IPS-20b (cell line): ENCODE measurements around the gene TBCD.

Experiments
- H3K27ac ChIP-seq: one replicate; pipeline ENCODE4 v1.5.1; 2013; ENCODE audit warnings: low read length
- H3K27me3 ChIP-seq: 2 replicates; pipeline ENCODE4 v1.6.1; 2013; ENCODE audit warnings: mild to moderate bottlenecking, low read length, inconsistent platforms; ENCODE audit not compliant: insufficient read depth
- H3K36me3 ChIP-seq: 2 replicates; pipeline ENCODE4 v1.6.1; 2013; ENCODE audit warnings: low read depth, mild to moderate bottlenecking, inconsistent platforms, low read length, moderate library complexity; ENCODE audit not compliant: insufficient read depth
- H3K4me1 ChIP-seq: 2 replicates; pipeline ENCODE4 v1.6.1; 2013; ENCODE audit warnings: mild to moderate bottlenecking, control low read depth, inconsistent platforms, low read length, moderate library complexity; ENCODE audit not compliant: insufficient read depth
- H3K4me3 ChIP-seq: 2 replicates; pipeline ENCODE4 v1.5.1; 2013; ENCODE audit warnings: mild to moderate bottlenecking, low read length, inconsistent platforms
- H3K9ac ChIP-seq: 2 replicates; pipeline ENCODE4 v1.6.1; 2013; ENCODE audit warnings: low read depth, mild to moderate bottlenecking, inconsistent platforms, low read length, moderate library complexity
- H3K9me3 ChIP-seq: 2 replicates; pipeline ENCODE4 v1.6.1; 2013; ENCODE audit warnings: mild to moderate bottlenecking, low read depth, low read length, inconsistent platforms; ENCODE audit not compliant: insufficient read depth

Gene TBCD

DNA sequence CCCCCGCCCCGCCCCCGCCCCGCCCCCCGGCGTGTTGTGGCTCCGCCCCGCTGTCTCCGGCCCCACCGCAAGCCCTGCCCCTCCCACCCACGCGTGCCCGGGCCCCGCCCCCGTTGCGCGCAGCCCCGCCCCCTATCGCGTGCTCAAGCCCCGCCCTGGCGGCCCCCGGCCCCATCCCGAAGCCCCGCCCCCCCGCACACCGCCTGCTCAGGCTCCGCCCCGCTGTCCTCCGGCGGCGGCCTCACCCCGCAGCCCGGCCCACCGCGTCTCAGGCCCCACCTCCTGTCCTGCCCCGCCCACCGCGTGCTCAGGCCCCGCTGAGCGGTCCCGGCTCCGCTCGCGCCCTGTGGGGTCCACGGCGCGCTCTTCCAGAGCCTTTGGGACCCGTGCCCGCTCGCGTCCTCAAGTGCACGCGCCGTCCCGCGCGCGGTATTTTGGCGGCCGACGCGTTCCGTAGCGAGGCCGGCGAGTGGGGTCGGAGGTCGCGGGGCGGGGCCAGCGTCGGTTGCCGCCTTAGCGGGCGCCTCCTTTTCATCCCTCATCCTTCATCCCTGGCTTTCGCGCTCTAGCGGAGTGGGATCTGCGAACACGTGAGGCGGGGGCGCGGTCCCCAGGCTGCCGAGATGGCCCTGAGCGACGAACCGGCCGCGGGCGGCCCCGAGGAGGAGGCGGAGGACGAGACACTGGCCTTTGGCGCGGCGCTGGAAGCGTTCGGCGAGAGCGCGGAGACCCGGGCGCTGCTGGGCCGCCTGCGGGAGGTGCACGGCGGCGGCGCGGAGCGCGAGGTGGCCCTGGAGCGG, at the start of gene TBCD:
TSS of gene TBCD (plus strand) at position 495 of the 800 bp plus-strand sequence. CDS start at position 624, 129 bp downstream.
- peak within 1 kb of the TSS; percentile 75; the same call in 1 of the 2 replicates for H3K9ac ChIP-seq
- peak within 1 kb of the TSS; percentile 89 for H3K4me3 ChIP-seq
- no peak within 1 kb of the TSS for H3K27ac ChIP-seq
- peaks cover 7% of the 10 kb centered on the region for H3K27me3 ChIP-seq
- H3K36me3 ChIP-seq, result peaks cover 8% of the 10 kb centered on the region; the same call in 1 of the 2 replicates
- H3K9me3 ChIP-seq, result no peaks in the 10 kb centered on the region
- H3K4me1 ChIP-seq, result peaks cover 11% of the 10 kb centered on the region

DNA sequence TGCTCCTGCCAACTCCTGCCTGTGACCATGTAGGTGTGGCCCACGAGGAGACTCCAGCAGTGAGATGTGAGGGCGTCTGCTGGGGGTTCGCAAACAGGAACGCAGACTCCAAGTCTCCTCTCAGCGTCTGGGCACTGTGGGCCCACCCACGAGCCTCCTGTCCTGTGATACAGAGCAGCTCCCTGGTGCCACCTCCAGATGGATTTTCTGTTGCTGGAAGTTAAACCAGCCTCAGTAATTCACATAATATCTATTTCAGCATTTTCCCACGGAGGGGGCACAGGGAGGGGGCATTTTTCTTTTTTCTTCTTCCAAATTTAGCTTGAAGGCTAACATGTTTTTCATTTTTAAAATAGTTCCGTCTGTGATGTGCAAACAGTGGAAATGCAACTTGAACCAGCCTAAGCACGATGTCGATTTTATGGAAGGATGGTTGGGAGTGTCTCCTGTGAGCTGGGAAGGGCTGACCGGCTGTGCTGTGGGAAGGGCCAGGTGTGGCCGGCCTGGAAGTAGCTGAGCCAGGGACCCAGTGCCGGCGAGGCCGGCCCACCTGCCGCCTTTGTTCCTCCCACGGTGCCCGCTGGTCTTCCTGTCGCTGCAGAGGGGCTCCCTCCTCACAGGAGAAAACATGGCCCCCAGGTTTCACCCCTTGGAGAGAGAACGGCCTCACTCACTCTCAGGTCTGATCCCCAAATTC, 49.5 kb upstream of the TBCD start:
- Histone ChIP-seq H3K4me3 (no peak overlapping the region), H3K36me3 (no peaks in the 10 kb centered on the region), H3K27ac (no peak overlapping the region), H3K9me3 (no peaks in the 10 kb centered on the region), H3K9ac (no peak overlapping the region), H3K27me3 (peaks cover 26% of the 10 kb centered on the region), H3K4me1 (no peaks in the 10 kb centered on the region; the same call in 1 of the 2 replicates)

DNA sequence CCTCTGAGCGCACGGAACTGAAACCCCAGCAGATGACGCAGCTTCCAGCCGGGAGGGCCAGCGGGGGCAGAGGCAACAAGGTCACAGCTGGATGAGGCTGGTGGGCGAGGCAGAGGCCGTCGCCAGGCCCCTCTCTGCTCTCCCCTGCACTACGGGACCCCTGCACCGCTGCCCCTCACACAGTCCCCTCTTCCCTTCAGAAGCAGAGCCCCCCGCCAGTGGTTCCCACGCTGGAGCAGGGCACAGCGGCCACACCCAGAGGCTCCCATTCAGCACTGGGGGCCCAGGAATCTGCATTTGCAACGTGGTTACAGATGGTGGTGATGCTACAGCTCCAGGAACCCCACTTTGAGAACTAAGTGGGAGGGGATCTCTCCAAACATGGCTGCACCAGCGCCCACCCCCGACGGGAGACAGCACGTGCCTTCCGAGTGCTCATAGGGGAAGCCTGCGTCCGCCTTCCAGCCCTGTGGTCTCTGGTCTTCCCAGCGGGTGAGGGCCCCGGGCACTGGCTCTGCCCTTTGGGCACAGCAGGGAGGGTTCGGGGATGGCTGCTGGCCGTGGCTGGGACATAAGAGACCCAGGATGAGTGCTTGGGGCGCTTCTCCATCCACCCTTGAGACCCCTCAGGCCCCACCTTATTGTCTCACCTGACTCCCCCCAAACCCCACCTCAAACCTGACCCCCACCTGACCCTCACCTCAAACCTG, 48.7 kb upstream of the TBCD start:
- H3K9ac ChIP-seq, result no peak overlapping the region

DNA sequence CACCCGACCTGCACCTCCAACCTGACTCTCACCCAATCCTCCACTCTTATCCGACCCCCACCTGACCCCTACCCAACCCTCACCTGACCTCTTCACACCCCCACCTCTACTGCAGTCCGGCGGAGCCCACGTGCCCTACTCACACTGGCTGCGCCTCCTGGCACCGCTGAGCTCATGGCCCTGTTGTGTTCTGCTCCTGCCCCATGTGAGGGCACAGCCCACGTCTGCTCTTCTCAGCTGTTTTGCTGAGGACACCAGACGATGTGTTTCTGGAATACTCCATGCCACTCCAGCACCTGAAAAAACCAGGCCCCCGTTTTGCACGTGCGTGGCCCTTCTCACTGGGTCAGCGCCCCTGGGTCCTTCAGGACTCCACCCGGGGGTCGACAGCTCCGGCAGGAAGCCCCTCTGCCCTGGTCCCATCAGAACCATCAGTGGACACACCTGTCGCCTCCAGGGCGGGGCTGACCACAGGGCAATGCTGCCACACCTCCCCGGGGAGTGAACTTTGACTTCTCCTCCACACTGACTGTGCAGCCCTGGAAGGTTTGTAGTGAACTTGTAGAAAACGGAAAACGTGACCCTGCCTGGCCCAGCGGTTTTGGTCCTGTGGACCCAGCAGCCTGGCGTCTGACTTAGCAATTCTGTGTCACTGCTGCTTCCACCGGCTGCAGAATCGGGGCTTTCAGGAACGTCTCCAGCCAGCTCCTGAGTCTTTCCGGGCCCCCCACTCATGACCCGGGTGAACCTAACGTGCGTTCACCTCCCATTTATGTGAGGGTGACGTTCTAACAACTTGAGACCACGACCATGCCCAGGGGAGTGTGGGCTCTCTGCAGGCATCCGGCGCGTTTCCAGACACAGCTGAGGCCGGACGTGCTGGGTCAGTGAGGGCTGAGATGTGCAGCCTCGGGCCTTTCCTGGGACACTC, 47.7 kb upstream of the TBCD start:
- H3K27me3 ChIP-seq, result peaks cover 16% of the 10 kb centered on the region
- H3K4me3 ChIP-seq, result no peak overlapping the region
- no peak overlapping the region for H3K9ac ChIP-seq
- H3K27ac ChIP-seq, result no peak overlapping the region
- no peaks in the 10 kb centered on the region for H3K9me3 ChIP-seq
- H3K36me3 ChIP-seq, result no peaks in the 10 kb centered on the region
- no peaks in the 10 kb centered on the region; the same call in 1 of the 2 replicates for H3K4me1 ChIP-seq

More for the DNA sequence above, 48.7 kb upstream of the TBCD start:
- H3K4me1 ChIP-seq, result no peaks in the 10 kb centered on the region; the same call in 1 of the 2 replicates
- H3K27ac ChIP-seq, result no peak overlapping the region
- peaks cover 18% of the 10 kb centered on the region for H3K27me3 ChIP-seq
- H3K36me3 ChIP-seq, result no peaks in the 10 kb centered on the region
- H3K9me3 ChIP-seq, result no peaks in the 10 kb centered on the region
- no peak overlapping the region for H3K4me3 ChIP-seq

DNA sequence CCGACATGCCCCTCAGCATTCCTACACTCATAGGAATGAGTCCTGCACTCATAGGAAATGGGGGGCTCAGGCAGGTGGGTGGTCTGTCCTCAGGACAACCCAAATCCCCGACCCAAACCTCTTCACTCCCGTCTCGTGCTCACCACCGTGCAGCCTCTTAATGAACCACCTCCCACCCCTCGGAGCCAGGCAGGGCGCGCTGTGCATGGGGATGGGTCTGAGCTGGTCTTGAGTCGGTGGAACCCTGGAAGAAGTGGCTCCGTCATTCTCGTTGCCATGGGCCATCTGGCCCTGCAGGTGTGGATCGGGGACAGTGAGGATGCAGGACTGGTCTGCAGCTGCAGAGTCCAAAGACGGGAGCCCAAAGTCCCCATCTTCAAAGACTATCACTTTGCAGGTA, 47.0 kb upstream of the TBCD start:
- no peak overlapping the region for H3K27ac ChIP-seq
- no peak overlapping the region for H3K9ac ChIP-seq
- H3K36me3 ChIP-seq, result no peaks in the 10 kb centered on the region
- no peaks in the 10 kb centered on the region for H3K9me3 ChIP-seq
- no peak overlapping the region for H3K4me3 ChIP-seq
- H3K27me3 ChIP-seq, result peaks cover 9% of the 10 kb centered on the region
- H3K4me1 ChIP-seq, result no peaks in the 10 kb centered on the region

DNA sequence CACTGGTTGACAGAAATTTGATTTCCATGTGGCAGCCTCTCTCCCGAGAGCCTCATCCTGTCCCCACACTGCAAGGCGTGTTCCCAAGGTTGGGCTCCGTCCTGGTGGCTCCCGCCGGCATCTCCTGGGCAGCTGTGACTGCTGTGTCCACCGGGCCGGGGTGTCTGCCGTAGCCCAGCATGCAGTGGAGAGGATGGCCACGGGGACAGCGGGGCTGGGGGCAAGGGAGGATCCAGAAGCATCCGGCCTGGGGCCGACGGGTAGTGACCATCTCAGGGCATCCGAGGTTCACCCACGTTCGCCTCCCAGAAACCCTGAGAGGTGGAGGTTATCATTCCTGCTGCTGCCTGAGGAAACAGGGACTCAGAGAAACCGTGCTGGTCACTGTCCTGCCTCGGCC, 46.1 kb upstream of the TBCD start:
- no peaks in the 10 kb centered on the region for H3K36me3 ChIP-seq
- H3K27me3 ChIP-seq, result 0 out of 2 replicates have a peak, but pooled peaks cover under 1% of the 10 kb centered on the region
- H3K4me3 ChIP-seq, result no peak overlapping the region
- no peaks in the 10 kb centered on the region for H3K4me1 ChIP-seq
- H3K27ac ChIP-seq, result no peak overlapping the region
- H3K9me3 ChIP-seq, result no peaks in the 10 kb centered on the region
- no peak overlapping the region for H3K9ac ChIP-seq

DNA sequence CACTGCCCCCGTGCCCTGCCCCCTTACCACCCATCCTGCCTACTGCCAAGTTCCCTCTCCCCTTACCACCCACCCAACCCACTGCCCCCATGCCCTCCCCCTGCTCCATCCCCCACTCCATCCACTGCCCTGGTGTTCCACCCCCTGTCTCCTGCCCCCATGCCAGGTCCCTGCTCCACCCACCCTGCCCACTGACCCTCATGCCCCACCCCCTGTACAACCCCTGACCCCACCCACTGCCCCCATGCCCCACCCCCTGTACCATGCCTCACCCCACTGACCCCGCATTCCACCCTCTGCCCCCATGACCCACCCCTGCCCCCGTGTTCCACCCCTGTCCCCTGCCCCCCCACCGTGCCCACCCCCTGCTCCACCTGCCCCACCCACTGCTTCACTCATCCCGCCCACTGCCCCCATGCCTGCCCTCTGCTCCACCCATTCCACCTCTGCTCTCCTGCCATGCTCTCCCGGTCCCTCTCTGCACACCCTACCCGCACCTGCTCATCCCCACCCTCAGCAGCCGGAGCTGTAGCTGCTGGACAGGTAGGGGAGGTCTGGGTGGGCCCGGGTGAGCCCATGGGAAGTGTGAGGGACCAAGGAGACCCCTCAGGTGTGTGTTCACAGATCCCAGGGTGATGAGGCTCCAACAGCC, 42.7 kb upstream of the TBCD start:
- Histone ChIP-seq H3K36me3 (no peaks in the 10 kb centered on the region), H3K27ac (no peak overlapping the region), H3K9ac (no peak overlapping the region), H3K4me1 (no peaks in the 10 kb centered on the region), H3K27me3 (no peaks in the 10 kb centered on the region), H3K9me3 (no peaks in the 10 kb centered on the region), H3K4me3 (no peak overlapping the region)

DNA sequence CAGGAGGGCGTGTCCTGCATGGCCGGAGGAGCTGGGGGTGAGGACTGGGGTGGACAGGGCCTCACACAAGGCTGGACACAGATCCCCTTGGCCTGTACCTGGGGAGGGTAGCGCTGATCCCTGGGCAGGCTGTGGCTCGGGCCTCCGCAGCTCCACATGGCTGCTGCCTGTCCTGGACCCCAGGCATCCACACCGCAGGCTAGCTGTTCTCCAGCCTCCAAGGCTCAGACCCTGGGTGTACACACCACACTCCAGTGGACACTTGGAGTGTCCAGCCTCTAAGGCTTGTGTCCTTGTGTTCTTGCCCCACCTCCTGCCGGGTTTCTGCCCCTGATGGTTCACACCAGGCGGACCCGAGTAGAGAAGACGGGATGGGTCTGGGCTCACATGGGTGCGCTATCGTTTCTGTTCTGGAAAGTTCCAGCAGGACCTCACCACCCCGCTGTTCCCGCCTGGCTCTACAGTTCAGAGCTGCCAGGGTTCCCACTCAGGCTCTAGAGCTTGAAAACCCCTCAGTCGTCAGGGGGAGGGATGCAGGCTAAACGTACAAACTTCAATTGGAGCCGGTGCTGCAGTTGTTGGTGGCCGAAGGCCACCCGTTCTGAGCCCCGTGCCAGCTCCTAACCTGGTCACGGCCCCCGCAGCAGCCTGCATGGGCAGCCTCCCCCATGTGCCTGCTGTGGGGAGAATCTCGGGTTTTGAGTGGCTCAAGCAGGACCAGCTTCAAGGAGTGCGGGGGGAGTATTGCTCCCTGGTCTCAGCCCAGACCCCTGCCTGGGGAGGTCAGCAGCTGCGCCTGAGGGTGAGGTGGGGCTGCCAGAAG, 42.0 kb upstream of the TBCD start:
- Histone ChIP-seq H3K27ac (no peak overlapping the region), H3K9me3 (no peaks in the 10 kb centered on the region), H3K36me3 (no peaks in the 10 kb centered on the region), H3K4me1 (no peaks in the 10 kb centered on the region), H3K9ac (no peak overlapping the region), H3K4me3 (no peak overlapping the region), H3K27me3 (no peaks in the 10 kb centered on the region)

DNA sequence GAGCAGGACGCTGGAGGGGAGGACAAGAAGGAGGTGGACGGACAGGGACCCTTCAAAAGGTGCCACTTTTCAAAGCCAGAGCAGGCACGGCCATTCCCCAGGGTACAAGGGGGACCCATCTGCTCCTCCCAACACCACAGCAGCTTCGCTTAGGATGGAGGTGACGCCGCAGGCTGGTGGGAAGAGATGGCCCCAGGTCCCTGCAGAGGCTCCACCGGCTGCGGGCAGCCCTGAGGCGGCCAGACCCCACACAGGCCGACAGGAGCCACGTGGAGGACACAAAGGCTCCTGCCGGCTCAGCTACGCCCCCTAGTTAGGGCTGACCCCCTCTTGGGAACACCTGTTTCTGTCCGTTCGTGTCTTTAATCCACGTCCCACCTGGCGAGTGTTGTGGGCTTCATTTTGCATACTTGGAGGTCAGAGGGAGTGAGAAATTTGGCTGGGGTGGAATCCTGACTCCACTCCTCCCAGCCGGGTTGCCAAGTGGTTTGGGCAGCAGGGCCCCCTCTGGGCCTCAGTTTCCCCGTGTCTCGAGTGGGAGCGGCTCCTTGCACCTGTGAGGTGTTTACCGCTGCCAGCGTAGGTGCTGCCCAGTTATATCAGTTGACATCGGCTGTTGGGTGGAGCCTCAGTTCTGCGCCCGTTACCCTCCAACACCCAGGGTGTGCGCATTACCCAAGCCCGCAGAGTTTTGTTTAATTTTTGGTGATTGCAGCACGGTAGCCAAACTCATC, 41.2 kb upstream of the TBCD start:
- Histone ChIP-seq H3K27me3 (peaks cover 4% of the 10 kb centered on the region; the same call in 1 of the 2 replicates), H3K4me3 (no peak overlapping the region), H3K36me3 (no peaks in the 10 kb centered on the region), H3K9me3 (no peaks in the 10 kb centered on the region), H3K27ac (no peak overlapping the region), H3K9ac (no peak overlapping the region), H3K4me1 (peaks cover under 1% of the 10 kb centered on the region; the same call in 1 of the 2 replicates)
